ES-I3 (cell line): ENCODE results near the gene PRORP.

Experiments
- H3K36me3 ChIP-seq: 2 replicates; pipeline ENCODE4 v1.6.1; 2013; ENCODE audit warnings: mild to moderate bottlenecking, low read length, control low read depth, moderate library complexity; ENCODE audit not compliant: insufficient read depth
- H3K4me1 ChIP-seq: 2 replicates; pipeline ENCODE4 v1.6.1; 2013; ENCODE audit warnings: mild to moderate bottlenecking, control low read depth, low read length; ENCODE audit not compliant: insufficient read depth
- H3K9ac ChIP-seq: 2 replicates; pipeline ENCODE4 v1.6.1; 2013; ENCODE audit warnings: low read depth, mild to moderate bottlenecking, low read length, moderate library complexity
- H3K9me3 ChIP-seq: 2 replicates; pipeline ENCODE4 v1.6.1; 2013; ENCODE audit warnings: mild to moderate bottlenecking, low read length, moderate library complexity; ENCODE audit not compliant: control insufficient read depth, insufficient read depth

Gene PRORP

GRCh38 chr14:35121026-35121886, 1.1 kb upstream of the PRORP start:
- Histone ChIP-seq H3K36me3 (no peaks in the 10 kb centered on the region), H3K9ac (peak overlapping the region; percentile 95), H3K4me1 (peaks cover 8% of the 10 kb centered on the region; the same call in 1 of the 2 replicates), H3K9me3 (no peaks in the 10 kb centered on the region)

- Histone ChIP-seq H3K9ac (peak overlapping the region; percentile 95), H3K36me3 (no peaks in the 10 kb centered on the region), H3K4me1 (peaks cover 8% of the 10 kb centered on the region; the same call in 1 of the 2 replicates), H3K9me3 (no peaks in the 10 kb centered on the region)
These were observed 490 bp downstream of the PRORP start for GRCh38 chr14:35122696-35123387.

GRCh38 chr14:35123388-35123703, 994 bp downstream of the PRORP start:
- no peaks in the 10 kb centered on the region for H3K9me3 ChIP-seq
- H3K4me1 ChIP-seq: peaks cover 8% of the 10 kb centered on the region; the same call in 1 of the 2 replicates
- H3K36me3 ChIP-seq: no peaks in the 10 kb centered on the region
- peak overlapping the region; percentile 95 for H3K9ac ChIP-seq

- H3K4me1 ChIP-seq: peaks cover 8% of the 10 kb centered on the region; the same call in 1 of the 2 replicates
- no peaks in the 10 kb centered on the region for H3K9me3 ChIP-seq
- H3K36me3 ChIP-seq: no peaks in the 10 kb centered on the region
- H3K9ac ChIP-seq: no peak overlapping the region
These were observed 1.8 kb downstream of the PRORP start for GRCh38 chr14:35124127-35124526.

- Histone ChIP-seq H3K9ac (no peak overlapping the region), H3K36me3 (no peaks in the 10 kb centered on the region), H3K4me1 (no peaks in the 10 kb centered on the region), H3K9me3 (no peaks in the 10 kb centered on the region)
These were observed 11.4 kb downstream of the PRORP start for GRCh38 chr14:35133542-35134328.

- Histone ChIP-seq H3K36me3 (no peaks in the 10 kb centered on the region), H3K4me1 (no peaks in the 10 kb centered on the region), H3K9ac (no peak overlapping the region), H3K9me3 (no peaks in the 10 kb centered on the region)
These were observed 12.2 kb downstream of the PRORP start for GRCh38 chr14:35134329-35135123.

GRCh38 chr14:35138585-35138984, 16.2 kb downstream of the PRORP start:
- Histone ChIP-seq H3K9me3 (no peaks in the 10 kb centered on the region), H3K9ac (no peak overlapping the region), H3K36me3 (no peaks in the 10 kb centered on the region)

GRCh38 chr14:35140718-35141581, 18.6 kb downstream of the PRORP start:
- no peaks in the 10 kb centered on the region for H3K9me3 ChIP-seq
- no peaks in the 10 kb centered on the region for H3K4me1 ChIP-seq
- H3K9ac ChIP-seq: no peak overlapping the region
- H3K36me3 ChIP-seq: no peaks in the 10 kb centered on the region

More at GRCh38 chr14:35138585-35138984, 16.2 kb downstream of the PRORP start:
- no peaks in the 10 kb centered on the region for H3K4me1 ChIP-seq

GRCh38 chr14:35144029-35144428, 21.7 kb downstream of the PRORP start:
- 0 out of 2 replicates have a peak, but pooled peaks cover 4% of the 10 kb centered on the region for H3K9me3 ChIP-seq
- no peaks in the 10 kb centered on the region for H3K4me1 ChIP-seq
- H3K36me3 ChIP-seq: no peaks in the 10 kb centered on the region; the same call in 1 of the 2 replicates
- no peak overlapping the region for H3K9ac ChIP-seq

GRCh38 chr14:35146711-35147149, 24.4 kb downstream of the PRORP start:
- no peak overlapping the region for H3K9ac ChIP-seq

GRCh38 chr14:35147186-35147585, 24.8 kb downstream of the PRORP start:
- Histone ChIP-seq H3K9me3 (0 out of 2 replicates have a peak, but pooled peaks cover 4% of the 10 kb centered on the region), H3K36me3 (no peaks in the 10 kb centered on the region; the same call in 1 of the 2 replicates), H3K9ac (no peak overlapping the region), H3K4me1 (no peaks in the 10 kb centered on the region)

More at GRCh38 chr14:35146711-35147149, 24.4 kb downstream of the PRORP start:
- no peaks in the 10 kb centered on the region; the same call in 1 of the 2 replicates for H3K36me3 ChIP-seq
- no peaks in the 10 kb centered on the region for H3K4me1 ChIP-seq
- 0 out of 2 replicates have a peak, but pooled peaks cover 4% of the 10 kb centered on the region for H3K9me3 ChIP-seq

GRCh38 chr14:35147711-35148110, 25.4 kb downstream of the PRORP start:
- Histone ChIP-seq H3K9ac (no peak overlapping the region), H3K9me3 (0 out of 2 replicates have a peak, but pooled peaks cover 4% of the 10 kb centered on the region), H3K4me1 (no peaks in the 10 kb centered on the region), H3K36me3 (no peaks in the 10 kb centered on the region; the same call in 1 of the 2 replicates)

GRCh38 chr14:35149239-35149638, 26.9 kb downstream of the PRORP start:
- no peaks in the 10 kb centered on the region for H3K4me1 ChIP-seq
- no peak overlapping the region for H3K9ac ChIP-seq
- peaks cover 4% of the 10 kb centered on the region; the same call in 1 of the 2 replicates for H3K9me3 ChIP-seq
- H3K36me3 ChIP-seq: no peaks in the 10 kb centered on the region; the same call in 1 of the 2 replicates
